GM19463 (cell line): ENCODE measurements around the gene DLG1.
"Not testable (repeated sequence)": the region's sequence is repeated elsewhere in the genome, so short reads cannot be mapped to it uniquely, and the experiment has no call there.

ENCODE experiments used
- ATAC-seq: cut with Tn5 transposase; IDR thresholded peaks from one replicate; pipeline ENCODE4 v1.9.1; 2021; ENCODE audit warnings: mild to moderate bottlenecking, moderate library complexity; ENCODE audit not compliant: unreplicated experiment

Gene DLG1

GRCh38 chr3:197216914-197217313, 81.5 kb downstream of the DLG1 start:
- ATAC-seq = no peak

DNA sequence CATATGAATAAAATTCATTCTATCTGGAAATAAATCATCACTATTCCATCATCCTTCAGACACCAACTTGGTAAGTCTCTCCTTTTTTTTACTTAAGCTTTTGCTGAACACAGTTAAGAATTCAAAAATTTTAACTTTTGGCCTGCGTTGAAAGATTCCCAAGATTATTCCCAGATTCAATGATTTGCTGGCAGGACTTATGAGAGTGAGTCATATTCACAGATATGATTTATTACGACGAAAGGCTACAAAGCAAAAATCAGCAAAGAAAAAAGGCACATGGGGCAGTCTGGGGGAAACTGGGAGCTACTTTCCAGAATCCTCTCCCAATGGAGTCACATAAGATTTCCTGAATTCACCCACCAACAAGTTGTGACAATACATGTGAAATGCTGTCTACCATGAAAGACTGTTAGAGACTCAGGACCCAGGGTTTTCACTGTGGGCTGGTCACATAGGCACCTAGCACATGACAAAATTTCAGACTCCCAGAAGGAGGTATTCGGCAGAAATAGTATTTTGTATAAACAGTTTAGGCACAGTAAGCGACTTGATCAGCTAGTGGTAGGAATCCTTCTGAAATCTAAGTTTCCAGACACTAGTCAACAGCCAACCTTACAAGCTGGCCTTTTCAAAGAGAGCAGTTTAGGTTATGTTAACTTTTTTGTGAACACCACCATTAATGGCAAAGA, 82.1 kb downstream of the DLG1 start:
- ATAC-seq = no peak

DNA sequence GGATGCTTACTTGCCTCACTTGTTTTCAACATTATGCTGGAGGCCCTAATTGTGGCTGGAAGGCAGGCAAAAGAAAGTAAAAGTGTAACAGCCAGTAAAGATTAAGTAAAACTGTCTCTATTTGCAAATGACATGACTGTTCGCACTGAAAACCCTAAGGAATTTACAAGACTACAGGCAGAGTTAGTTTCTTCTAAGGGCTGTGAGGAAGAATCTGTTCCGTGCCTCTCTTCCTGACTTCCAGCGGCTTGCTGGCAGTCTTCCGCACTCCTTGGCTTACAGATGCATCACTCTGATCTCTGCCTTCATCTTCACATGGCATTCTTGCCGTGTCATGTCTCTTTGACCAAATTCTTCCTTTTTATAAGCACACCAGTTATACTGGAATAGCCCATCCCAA, 86.1 kb downstream of the DLG1 start:
- ATAC-seq = no peak

DNA sequence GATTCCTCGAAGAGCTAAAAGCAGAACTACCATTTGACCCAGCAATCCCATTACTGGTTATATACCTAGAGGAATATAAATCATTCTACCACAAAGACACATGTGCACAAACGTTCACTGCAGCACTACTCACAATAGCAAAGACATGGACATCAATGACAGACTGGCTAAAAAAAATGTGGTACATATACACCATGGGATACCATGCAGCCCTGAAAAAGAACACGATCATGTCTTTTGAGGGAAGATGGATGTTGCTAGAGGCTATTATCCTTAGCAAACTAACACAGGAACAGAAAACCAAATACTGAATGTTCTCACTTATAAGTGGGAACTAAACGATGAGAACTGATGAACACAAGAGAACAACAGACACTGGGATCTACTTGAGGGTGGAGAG, 86.7 kb downstream of the DLG1 start:
- not testable (repeated sequence) for ATAC-seq

- ATAC-seq = no peak
These were observed 88.8 kb downstream of the DLG1 start for GRCh38 chr3:197209366-197210260.

DNA sequence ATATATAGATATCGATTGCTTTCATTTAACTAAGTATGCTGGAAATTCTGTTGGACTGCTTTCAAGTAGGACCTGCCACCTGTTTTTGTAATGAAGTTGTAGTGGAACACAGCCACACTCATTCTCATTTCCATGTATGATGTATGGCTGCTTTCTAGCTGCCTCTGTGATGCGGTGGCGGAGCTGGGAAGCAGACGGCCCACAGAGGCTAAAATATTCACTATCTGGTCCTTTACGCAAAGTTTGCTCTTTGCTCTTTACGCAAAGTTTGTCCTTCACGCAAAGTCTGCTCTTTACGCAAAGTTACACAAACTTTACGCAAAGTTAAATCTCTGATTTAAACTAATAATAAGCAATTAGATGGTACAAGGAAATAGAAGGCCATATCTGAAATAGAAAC, 91.5 kb downstream of the DLG1 start:
- no peak for ATAC-seq

DNA sequence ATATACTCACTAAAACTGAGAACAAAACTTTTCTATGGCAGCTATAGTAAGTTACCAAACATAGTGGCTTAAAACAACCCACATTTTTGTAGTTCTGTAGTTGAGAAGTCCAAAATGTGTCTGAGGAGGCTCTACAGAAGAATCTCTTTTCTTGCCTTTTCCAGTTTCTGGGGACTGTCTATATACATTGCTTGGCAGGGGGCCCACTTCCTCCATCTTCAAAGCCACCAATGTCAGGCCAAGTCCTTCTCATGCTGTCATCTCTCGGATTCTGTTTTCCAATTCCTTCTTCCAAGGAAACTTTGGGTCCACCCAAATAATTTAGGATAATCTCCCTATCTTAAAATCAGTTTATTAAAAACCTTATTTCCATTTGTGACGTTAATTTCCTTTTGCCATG, 92.7 kb downstream of the DLG1 start:
- ATAC-seq = no peak

- ATAC-seq = no peak
These were observed 93.1 kb downstream of the DLG1 start for GRCh38 chr3:197205265-197205664.

DNA sequence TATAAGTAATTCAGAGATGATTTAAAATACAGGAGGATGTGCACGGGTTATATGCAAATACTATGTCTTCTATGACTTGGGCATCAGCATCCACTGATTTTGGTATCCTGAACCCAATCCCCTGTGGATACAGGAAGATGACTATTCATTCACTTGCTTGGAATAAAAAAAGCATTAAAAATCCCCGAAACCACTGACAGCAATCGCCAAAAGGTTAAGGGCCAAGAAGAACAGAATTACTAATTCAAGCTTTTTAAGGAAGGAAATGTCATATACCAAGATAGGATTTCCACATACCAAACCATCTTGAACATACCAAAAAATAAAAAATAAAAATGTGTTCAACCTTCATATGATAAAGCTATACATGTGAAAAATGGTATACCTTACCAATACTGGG, 93.7 kb downstream of the DLG1 start:
- ATAC-seq = no peak

DNA sequence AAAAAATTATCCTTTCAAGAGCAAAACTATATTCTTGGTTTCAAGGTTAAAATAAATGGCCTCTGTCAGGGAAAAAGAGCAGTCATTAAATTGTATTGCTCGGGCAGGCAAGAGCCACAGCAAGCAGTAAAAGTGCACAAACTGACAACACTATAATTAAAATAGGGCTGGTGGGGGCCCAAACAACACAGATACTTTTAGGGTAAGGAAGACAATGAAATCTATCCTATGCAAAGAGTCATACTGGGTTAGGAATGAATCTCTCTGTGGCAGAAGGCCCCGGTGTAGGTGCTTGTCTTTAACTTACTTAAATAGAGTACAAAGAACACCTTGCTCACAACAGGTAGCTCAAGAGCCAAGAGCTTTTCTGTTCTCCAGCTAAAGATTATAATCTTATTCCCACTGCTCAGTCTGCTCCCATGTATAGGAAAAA, 94.7 kb downstream of the DLG1 start:
- no peak for ATAC-seq

DNA sequence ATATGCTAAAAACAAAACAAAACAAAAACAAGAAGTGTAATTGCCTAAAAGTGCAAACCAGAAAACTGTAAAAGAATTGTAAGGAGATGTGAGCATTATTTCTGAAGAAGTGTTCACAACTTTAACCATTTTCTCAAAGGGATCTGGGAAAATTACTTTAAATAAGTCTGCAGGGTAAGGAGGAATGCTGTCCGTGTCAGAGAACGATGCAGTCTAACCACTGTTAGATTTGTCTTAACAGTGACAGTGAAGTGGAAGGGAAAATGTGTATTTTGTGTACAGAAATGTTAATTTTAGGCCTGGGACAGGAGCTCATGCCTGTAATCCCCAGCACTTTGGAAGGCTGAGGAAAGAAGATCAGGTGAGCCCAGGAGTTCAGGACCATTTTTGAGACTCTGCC, 95.7 kb downstream of the DLG1 start:
- ATAC-seq = no peak

DNA sequence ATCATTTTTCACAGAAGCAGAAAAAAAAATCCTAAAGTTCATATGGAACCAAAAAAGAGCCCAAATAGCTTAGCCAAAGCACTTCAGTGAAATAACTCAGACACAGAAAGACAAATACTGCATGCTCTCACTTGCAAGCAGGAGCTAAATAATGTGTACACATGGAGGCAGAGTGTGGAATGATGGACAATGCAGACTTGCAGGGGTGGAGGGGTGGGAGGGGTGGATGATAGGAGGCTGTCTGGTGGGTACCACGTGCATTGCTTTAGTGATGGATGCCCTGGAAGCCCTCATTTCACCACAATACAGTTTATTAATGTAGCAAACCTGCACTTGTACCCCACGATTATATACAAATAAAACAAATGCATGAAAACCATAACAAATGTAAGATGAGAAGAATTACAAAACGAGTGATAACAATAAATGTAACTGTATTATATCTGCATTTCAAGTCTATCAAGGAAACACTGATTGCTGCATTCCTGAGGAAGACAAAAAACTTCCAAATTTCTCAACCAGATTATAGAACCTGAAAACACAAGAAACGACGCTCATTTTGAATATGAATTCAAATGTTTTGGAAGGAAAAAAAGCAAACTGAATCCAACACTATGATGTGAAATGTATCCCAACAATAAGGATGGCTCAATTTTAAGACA, 96.5 kb downstream of the DLG1 start:
- no peak for ATAC-seq

DNA sequence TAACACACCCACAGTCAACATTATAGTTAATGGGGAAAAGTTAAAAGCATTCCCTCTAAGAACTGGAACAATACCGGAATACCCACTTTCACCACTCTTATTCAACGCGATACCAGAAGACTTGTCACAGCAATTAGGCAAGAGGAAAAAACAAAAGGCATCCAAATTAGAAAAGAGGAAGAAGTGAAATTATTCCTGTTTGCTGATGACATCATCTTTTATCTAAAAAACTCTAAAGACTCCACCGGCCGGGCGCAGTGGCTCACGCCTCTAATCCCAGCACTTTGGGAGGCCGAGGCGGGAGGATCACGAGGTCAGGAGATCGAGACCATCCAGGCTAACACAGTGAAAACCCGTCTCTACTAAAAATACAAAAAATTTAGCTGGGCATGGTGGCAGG, 97.6 kb downstream of the DLG1 start:
- ATAC-seq = not testable (repeated sequence)

GRCh38 chr3:197197334-197197733, 101.1 kb downstream of the DLG1 start:
- no peak for ATAC-seq

- ATAC-seq = no peak
These were observed 102.2 kb downstream of the DLG1 start for GRCh38 chr3:197196192-197196591.

DNA sequence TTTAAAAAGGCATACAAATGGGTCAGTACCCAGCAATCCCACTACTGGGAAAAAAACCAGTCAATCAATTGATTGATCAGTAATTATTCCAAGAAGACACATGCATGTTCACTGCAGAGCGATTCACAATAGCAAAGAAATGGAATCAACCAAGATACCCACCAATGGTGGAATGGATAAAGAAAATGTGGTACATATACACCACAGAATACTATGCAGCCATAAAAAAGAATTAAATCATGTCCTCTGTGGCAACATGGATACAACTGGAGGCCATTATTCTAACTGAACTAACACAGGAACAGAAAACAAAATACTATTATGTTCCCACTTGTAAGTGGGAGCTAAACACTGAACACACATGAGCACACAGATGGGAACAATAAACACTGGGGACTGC, 103.1 kb downstream of the DLG1 start:
- ATAC-seq = no peak

- ATAC-seq = not testable (repeated sequence)
These were observed 104.7 kb downstream of the DLG1 start for GRCh38 chr3:197193759-197194158.

DNA sequence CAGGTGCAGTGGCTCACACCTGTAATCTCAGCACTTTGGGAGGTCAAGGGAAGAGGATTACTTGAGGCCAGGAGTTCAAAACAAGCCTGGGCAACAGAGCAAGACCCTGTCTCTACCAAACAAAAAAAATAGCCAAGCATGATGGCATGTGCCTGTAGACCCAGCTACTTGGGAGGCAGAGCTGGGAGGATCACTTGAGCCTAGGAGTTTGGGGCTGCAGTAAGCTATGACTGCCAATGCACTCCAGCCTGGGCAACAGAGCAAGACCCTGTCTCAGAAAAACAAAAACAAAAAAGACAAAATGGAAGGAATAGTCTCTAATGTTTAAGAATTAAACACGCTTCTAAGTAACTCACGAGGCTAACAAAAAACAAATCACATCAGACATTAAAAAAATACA, 106.5 kb downstream of the DLG1 start:
- ATAC-seq = no peak

DNA sequence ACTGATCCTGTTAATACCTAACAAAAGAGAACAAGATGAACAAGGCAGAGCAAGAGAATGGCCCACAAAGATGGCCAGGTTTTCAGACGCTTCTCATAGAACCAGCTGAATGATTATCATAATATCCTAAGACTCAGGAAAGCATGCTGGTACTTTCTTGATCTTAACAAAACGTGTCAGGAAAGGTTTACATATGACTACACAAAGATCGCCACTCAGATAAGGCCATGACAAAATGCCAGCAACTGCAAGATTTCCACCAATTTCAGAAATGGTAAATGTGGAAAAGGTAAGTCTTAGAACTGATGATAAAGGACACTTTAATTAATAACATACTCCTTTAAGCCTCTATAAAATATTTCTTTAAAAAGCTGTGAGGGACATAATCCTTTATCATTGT, 108.8 kb downstream of the DLG1 start:
- ATAC-seq = no peak

- ATAC-seq = no peak
These were observed 109.4 kb downstream of the DLG1 start for GRCh38 chr3:197188963-197189362.

GRCh38 chr3:197186887-197187588, 111.4 kb downstream of the DLG1 start:
- peak; percentile 76 for ATAC-seq
